KMS-11 (cell line): ENCODE results near the gene NFE2L3.
A peak's percentile ranks its signal among the peaks of the same experiment; 100 is the strongest.
"Not testable (repeated sequence)": the region's sequence is repeated elsewhere in the genome, so short reads cannot be mapped to it uniquely, and the experiment has no call there.

Experiments used
- H2AFZ ChIP-seq: fragments of 200-600 bp; sonication (generic); 2 replicates; pipeline ENCODE4 v1.6.1; 2016; ENCODE audit warnings: antibody characterized with exemption, mixed run types, low read depth
- H3K27ac ChIP-seq: fragments of 200-600 bp; sonication (generic); 2 replicates; pipeline ENCODE4 v1.6.1; 2016; ENCODE audit warnings: mild to moderate bottlenecking, mixed run types
- H3K27me3 ChIP-seq: fragments of 200-600 bp; sonication (generic); 2 replicates; pipeline ENCODE4 v1.6.1; 2017; ENCODE audit warnings: mild to moderate bottlenecking, low read depth, mixed run types, moderate library complexity; ENCODE audit not compliant: insufficient read depth
- H3K36me3 ChIP-seq: fragments of 200-600 bp; sonication (generic); 2 replicates; pipeline ENCODE4 v1.6.1; 2017; ENCODE audit warnings: mild to moderate bottlenecking, mixed run types; ENCODE audit not compliant: insufficient read depth
- H3K4me1 ChIP-seq: fragments of 200-600 bp; sonication (generic); 2 replicates; pipeline ENCODE4 v1.6.1; 2016; ENCODE audit warnings: mild to moderate bottlenecking, low read depth, mixed run types; ENCODE audit not compliant: poor library complexity, severe bottlenecking
- H3K4me2 ChIP-seq: fragments of 200-600 bp; sonication (generic); 2 replicates; pipeline ENCODE4 v1.7.0; 2016; ENCODE audit warnings: mild to moderate bottlenecking, mixed run types
- H3K4me3 ChIP-seq: fragments of 200-600 bp; sonication (generic); IDR thresholded peaks from 2 replicates; pipeline ENCODE4 v1.6.1; 2017; ENCODE audit warnings: low read depth, low read length, mixed read lengths; ENCODE audit not compliant: insufficient read depth
- H3K79me2 ChIP-seq: fragments of 200-600 bp; sonication (generic); 2 replicates; pipeline ENCODE4 v1.6.1; 2016; ENCODE audit warnings: low read depth, mixed run types; ENCODE audit not compliant: insufficient read depth
- H3K9ac ChIP-seq: fragments of 200-600 bp; sonication (generic); 2 replicates; pipeline ENCODE4 v1.6.1; 2016; ENCODE audit warnings: mild to moderate bottlenecking, mixed run types
- H4K20me1 ChIP-seq: fragments of 200-600 bp; sonication (generic); 2 replicates; pipeline ENCODE4 v1.6.1; 2016; ENCODE audit warnings: mild to moderate bottlenecking, mixed run types; ENCODE audit not compliant: insufficient read depth
- CTCF ChIP-seq: fragments of 200-600 bp; sonication (generic); conservative IDR thresholded peaks from 2 replicates; pipeline ENCODE4 v1.6.1; 2017; ENCODE audit warnings: low read depth, mild to moderate bottlenecking, antibody characterized with exemption, low read length, moderate library complexity, mixed read lengths

The NFE2L3 gene

GRCh38 chr7:26157520-26158105 is 5.6 kb downstream of the NFE2L3 start:
- Histone ChIP-seq H3K4me3 (no peak overlapping the region), H3K36me3 (peaks cover 3% of the 10 kb centered on the region; the same call in 1 of the 2 replicates), H3K79me2 (peaks cover 98% of the 10 kb centered on the region), H3K4me2 (peak overlapping the region; percentile 80), H4K20me1 (peaks cover 4% of the 10 kb centered on the region; the same call in 1 of the 2 replicates), H3K27me3 (no peaks in the 10 kb centered on the region), H2AFZ (no peak overlapping the region), H3K4me1 (peaks cover 83% of the 10 kb centered on the region), H3K27ac (peak overlapping the region; percentile 99), H3K9ac (peak overlapping the region; percentile 82)
- no peak for TF ChIP-seq CTCF

GRCh38 chr7:26159243-26159642 is 7.2 kb downstream of the NFE2L3 start:
- peaks cover 3% of the 10 kb centered on the region; the same call in 1 of the 2 replicates for H3K36me3 ChIP-seq
- TF ChIP-seq CTCF: no peak
- H3K4me1 ChIP-seq: peaks cover 85% of the 10 kb centered on the region
- peaks cover 4% of the 10 kb centered on the region; the same call in 1 of the 2 replicates for H4K20me1 ChIP-seq
- H3K4me3 ChIP-seq: no peak overlapping the region
- no peak overlapping the region for H3K9ac ChIP-seq
- H3K79me2 ChIP-seq: peaks cover 98% of the 10 kb centered on the region
- H3K4me2 ChIP-seq: peak overlapping the region; percentile 80
- H2AFZ ChIP-seq: no peak overlapping the region
- H3K27me3 ChIP-seq: no peaks in the 10 kb centered on the region
- peak overlapping the region; percentile 99; the same call in 1 of the 2 replicates for H3K27ac ChIP-seq

- peaks cover 98% of the 10 kb centered on the region for H3K79me2 ChIP-seq
- H3K27ac ChIP-seq: no peak overlapping the region
- peaks cover 71% of the 10 kb centered on the region for H3K4me1 ChIP-seq
- peaks cover 3% of the 10 kb centered on the region; the same call in 1 of the 2 replicates for H3K36me3 ChIP-seq
- peaks cover 8% of the 10 kb centered on the region for H4K20me1 ChIP-seq
- no peak overlapping the region for H3K9ac ChIP-seq
- no peak overlapping the region for H3K4me3 ChIP-seq
- no peak for TF ChIP-seq CTCF
- no peaks in the 10 kb centered on the region for H3K27me3 ChIP-seq
- H3K4me2 ChIP-seq: no peak overlapping the region
- no peak overlapping the region for H2AFZ ChIP-seq
Observed at GRCh38 chr7:26160896-26161295, 8.9 kb downstream of the NFE2L3 start.

GRCh38 chr7:26162431-26162830 is 10.4 kb downstream of the NFE2L3 start:
- peaks cover 3% of the 10 kb centered on the region; the same call in 1 of the 2 replicates for H3K36me3 ChIP-seq
- H3K4me2 ChIP-seq: peak overlapping the region; percentile 13; the same call in 1 of the 2 replicates
- H3K4me1 ChIP-seq: peaks cover 71% of the 10 kb centered on the region
- no peak overlapping the region for H3K27ac ChIP-seq
- no peaks in the 10 kb centered on the region for H3K27me3 ChIP-seq
- no peak overlapping the region for H3K9ac ChIP-seq
- TF ChIP-seq CTCF: no peak
- H2AFZ ChIP-seq: no peak overlapping the region
- H4K20me1 ChIP-seq: peaks cover 22% of the 10 kb centered on the region
- no peak overlapping the region for H3K4me3 ChIP-seq
- peaks cover 100% of the 10 kb centered on the region for H3K79me2 ChIP-seq

- not testable (repeated sequence) for H2AFZ ChIP-seq, H3K27ac ChIP-seq, H3K4me3 ChIP-seq, H3K9ac ChIP-seq, H3K4me2 ChIP-seq, H3K36me3 ChIP-seq, H3K27me3 ChIP-seq
- peaks cover 100% of the 10 kb centered on the region for H3K79me2 ChIP-seq
- peaks cover 27% of the 10 kb centered on the region for H4K20me1 ChIP-seq
- H3K4me1 ChIP-seq: peaks cover 65% of the 10 kb centered on the region
Observed at GRCh38 chr7:26163804-26164203, 11.8 kb downstream of the NFE2L3 start.
